Astrocyte (in vitro differentiated cells and primary cell): ENCODE measurements around the gene RAD51AP1. TPM values are rescaled to one million over a fixed set of nuclear protein-coding genes. Genes with fewer than 3 reads are reported as not detected.

Experiments
- DNase-seq: peaks from one replicate; pipeline ENCODE4 v3.0.0-alpha.2; 2010; ENCODE audit warnings: low read depth
- FAIRE-seq: peaks from 2 replicates; lab custom pipeline; 2011; peaks lifted over from hg19 to GRCh38; lab: Jason Lieb, UNC
- H2AFZ ChIP-seq: 2 replicates; pipeline ENCODE4 v1.6.0; 2012; ENCODE audit warnings: low read depth, low read length, inconsistent platforms
- H3K27ac ChIP-seq: 2 replicates; pipeline ENCODE4 v1.5.1; 2011; ENCODE audit warnings: low read depth, low read length, inconsistent platforms
- H3K27me3 ChIP-seq: 2 replicates; pipeline ENCODE4 v1.6.0; 2011; ENCODE audit warnings: low read length, inconsistent platforms; ENCODE audit not compliant: insufficient read depth
- H3K36me3 ChIP-seq: 2 replicates; pipeline ENCODE4 v1.5.1; 2011; ENCODE audit warnings: low read length, inconsistent platforms; ENCODE audit not compliant: insufficient read depth
- H3K4me1 ChIP-seq: 2 replicates; pipeline ENCODE4 v1.5.1; 2011; ENCODE audit warnings: low read length, inconsistent platforms; ENCODE audit not compliant: insufficient read depth
- H3K4me2 ChIP-seq: 2 replicates; pipeline ENCODE4 v1.6.0; 2012; ENCODE audit warnings: low read length, inconsistent platforms
- H3K4me3 ChIP-seq: 2 replicates; pipeline ENCODE4 v1.5.1; 2011; ENCODE audit warnings: low read depth, mild to moderate bottlenecking, low read length, inconsistent platforms; ENCODE audit not compliant: insufficient read depth
- H3K79me2 ChIP-seq: 2 replicates; pipeline ENCODE4 v1.6.0; 2012; ENCODE audit warnings: mild to moderate bottlenecking, low read length, inconsistent platforms; ENCODE audit not compliant: insufficient read depth
- H3K9ac ChIP-seq: 2 replicates; pipeline ENCODE4 v1.6.0; 2012; ENCODE audit warnings: mild to moderate bottlenecking, low read length, inconsistent platforms
- H3K9me3 ChIP-seq: 2 replicates; pipeline ENCODE4 v1.5.1; 2012; ENCODE audit warnings: low read depth, mild to moderate bottlenecking, low read length, inconsistent platforms; ENCODE audit not compliant: insufficient read depth
- H4K20me1 ChIP-seq: 2 replicates; pipeline ENCODE4 v1.6.0; 2012; ENCODE audit warnings: low read length, inconsistent platforms; ENCODE audit not compliant: insufficient read depth
- H3K27ac Mint-ChIP-seq: one replicate; pipeline ENCODE4 v1.8.0; 2021; ENCODE audit warnings: mild to moderate bottlenecking, mixed read lengths; ENCODE audit not compliant: unreplicated experiment
- H3K27me3 Mint-ChIP-seq: one replicate; pipeline ENCODE4 v1.8.0; 2021; ENCODE audit warnings: low read depth, mixed read lengths; ENCODE audit not compliant: unreplicated experiment
- H3K36me3 Mint-ChIP-seq: one replicate; pipeline ENCODE4 v1.8.0; 2021; ENCODE audit warnings: low read depth, mixed read lengths; ENCODE audit not compliant: unreplicated experiment
- H3K4me1 Mint-ChIP-seq: one replicate; pipeline ENCODE4 v1.8.0; 2021; ENCODE audit warnings: low read depth, mixed read lengths; ENCODE audit not compliant: unreplicated experiment
- H3K4me3 Mint-ChIP-seq: one replicate; pipeline ENCODE4 v1.8.0; 2021; ENCODE audit warnings: mild to moderate bottlenecking, moderate library complexity, mixed read lengths; ENCODE audit not compliant: unreplicated experiment
- H3K9me3 Mint-ChIP-seq: one replicate; pipeline ENCODE4 v1.8.0; 2021; ENCODE audit warnings: mild to moderate bottlenecking, mixed read lengths; ENCODE audit not compliant: unreplicated experiment
- CTCF ChIP-seq: IDR thresholded peaks from 2 replicates; pipeline ENCODE4 v1.5.1; 2011; ENCODE audit warnings: low read depth, mild to moderate bottlenecking, inconsistent platforms, low read length, moderate library complexity; ENCODE audit not compliant: insufficient read depth
- EZH2 ChIP-seq: IDR thresholded peaks from 2 replicates; pipeline ENCODE4 v1.6.1; 2012; ENCODE audit warnings: mild to moderate bottlenecking, low read length, inconsistent platforms; ENCODE audit not compliant: insufficient read depth
- total RNA-seq: library from RNA; stranded (reverse); gene quantifications from 2 replicates; pipeline ENCODE4 v1.2.1, GENCODE V29; 2021

The RAD51AP1 gene
- total RNA-seq, 1 donor from 2014 or later, result 5.3 TPM

- H3K27ac ChIP-seq, result no peak overlapping the region
- Mint-ChIP-seq H3K36me3 (no peaks in the 10 kb centered on the region), H3K4me3 (no peak overlapping the region), H3K27ac (no peak overlapping the region), H3K27me3 (peaks cover 10% of the 10 kb centered on the region), H3K4me1 (peaks cover 2% of the 10 kb centered on the region), H3K9me3 (no peaks in the 10 kb centered on the region)
- H3K27me3 ChIP-seq, result no peaks in the 10 kb centered on the region
- peaks cover 4% of the 10 kb centered on the region for H3K36me3 ChIP-seq
- H3K4me2 ChIP-seq, result no peak overlapping the region
- no peaks in the 10 kb centered on the region for H3K79me2 ChIP-seq
- H3K4me1 ChIP-seq, result no peaks in the 10 kb centered on the region
- H3K9me3 ChIP-seq, result no peaks in the 10 kb centered on the region
- no peak overlapping the region for H3K4me3 ChIP-seq
- DNase-seq (no peak), FAIRE-seq (no peak)
- H4K20me1 ChIP-seq, result no peaks in the 10 kb centered on the region
- no peak overlapping the region for H2AFZ ChIP-seq
- TF ChIP-seq EZH2 (no peak), CTCF (no peak)
- no peak overlapping the region for H3K9ac ChIP-seq
These were observed 24.6 kb downstream of the RAD51AP1 start for GRCh38 chr12:4563336-4563735.

GRCh38 chr12:4564818-4565217 is 26.1 kb downstream of the RAD51AP1 start:
- peaks cover 12% of the 10 kb centered on the region for H3K27me3 Mint-ChIP-seq
- Histone ChIP-seq H3K36me3 (no peaks in the 10 kb centered on the region), H3K79me2 (no peaks in the 10 kb centered on the region), H3K4me2 (no peak overlapping the region), H4K20me1 (no peaks in the 10 kb centered on the region), H3K9me3 (no peaks in the 10 kb centered on the region), H3K27ac (no peak overlapping the region), H3K4me1 (no peaks in the 10 kb centered on the region), H3K9ac (no peak overlapping the region), H2AFZ (no peak overlapping the region), H3K4me3 (no peak overlapping the region), H3K27me3 (no peaks in the 10 kb centered on the region)
- H3K36me3 Mint-ChIP-seq, result no peaks in the 10 kb centered on the region
- peaks cover 2% of the 10 kb centered on the region for H3K4me1 Mint-ChIP-seq
- DNase-seq, result no peak
- TF ChIP-seq CTCF (no peak), EZH2 (no peak)
- no peaks in the 10 kb centered on the region for H3K9me3 Mint-ChIP-seq
- H3K27ac Mint-ChIP-seq, result no peak overlapping the region
- FAIRE-seq, result no peak
- no peak overlapping the region for H3K4me3 Mint-ChIP-seq

- no peak overlapping the region for H3K4me2 ChIP-seq
- no peak for FAIRE-seq
- no peak overlapping the region for H3K27ac ChIP-seq
- Mint-ChIP-seq H3K36me3 (no peaks in the 10 kb centered on the region), H3K27ac (no peak overlapping the region), H3K4me1 (peaks cover 2% of the 10 kb centered on the region), H3K27me3 (peaks cover 12% of the 10 kb centered on the region), H3K9me3 (no peaks in the 10 kb centered on the region), H3K4me3 (no peak overlapping the region)
- H4K20me1 ChIP-seq, result no peaks in the 10 kb centered on the region
- no peak overlapping the region for H3K4me3 ChIP-seq
- no peak overlapping the region for H2AFZ ChIP-seq
- no peak overlapping the region for H3K9ac ChIP-seq
- no peaks in the 10 kb centered on the region for H3K36me3 ChIP-seq
- H3K4me1 ChIP-seq, result no peaks in the 10 kb centered on the region
- TF ChIP-seq CTCF (no peak), EZH2 (no peak)
- no peaks in the 10 kb centered on the region for H3K27me3 ChIP-seq
- no peaks in the 10 kb centered on the region for H3K9me3 ChIP-seq
- no peaks in the 10 kb centered on the region for H3K79me2 ChIP-seq
- no peak for DNase-seq
These were observed 27.8 kb downstream of the RAD51AP1 start for GRCh38 chr12:4566474-4566873.
